ENCODE data around the gene ARHGAP31. TPM values are rescaled to one million over a fixed set of nuclear protein-coding genes. Genes with fewer than 3 reads are reported as not detected.
"Not testable (repeated sequence)": the region's sequence is repeated elsewhere in the genome, so short reads cannot be mapped to it uniquely, and the experiment has no call there.

ARHGAP31 gene
- total and polyA plus RNA-seq, 10 donors, result 2.0 to 38.0 (median 25.3) TPM

GRCh38 chr3:119351581-119351980, 57.4 kb downstream of the ARHGAP31 start:
- peak overlapping the region in 2 of 8 donors; percentile 17 to 35 for H3K27ac ChIP-seq
- TF ChIP-seq POLR2A (IDR thresholded peaks at IDR 0.05) (no peak), POLR2AphosphoS5 (IDR thresholded peaks at IDR 0.05) (no peak), CTCF (IDR thresholded peaks at IDR 0.05 in 8 of 11, conservative IDR thresholded peaks at IDR 0.05 in 3 of 11) (no peak)
- H3K36me3 ChIP-seq, result no peaks in the 10 kb centered on the region
- no peaks in the 10 kb centered on the region for H3K27me3 ChIP-seq (replicated peaks in 1 of 7)
- intact Hi-C loops (cut with DNase I; ENCODE audit: low total_unique reads), result loop anchor here (10.0 kb wide), 1 partner anchor 77 kb away; no protein-coding TSS in a partner anchor
- no peaks in the 10 kb centered on the region for H3K9me3 ChIP-seq
- no peak overlapping the region for H3K4me3 ChIP-seq
- H3K4me1 ChIP-seq, result peaks cover 19 to 51% (median 38%) of the 10 kb centered on the region in 6 donors
- 71 to 83% (median 79%) methylated on average over 3 of the region's 3 CpGs for whole genome bisulfite sequencing, 5 donors
- DNase-seq, result no peak

GRCh38 chr3:119352034-119352609, 57.9 kb downstream of the ARHGAP31 start:
- H3K27ac ChIP-seq, result peak overlapping the region in 3 of 8 donors; percentile 17 to 36 (median 35)
- H3K4me1 ChIP-seq, result peaks cover 19 to 56% (median 41%) of the 10 kb centered on the region in 6 donors

GRCh38 chr3:119352863-119353527, 58.8 kb downstream of the ARHGAP31 start:
- Histone ChIP-seq H3K9me3 (no peaks in the 10 kb centered on the region), H3K27ac (peak overlapping the region in 5 of 8 donors; percentile 22 to 36 (median 25)), H3K27me3 (replicated peaks in 1 of 7) (no peaks in the 10 kb centered on the region), H3K36me3 (no peaks in the 10 kb centered on the region), H3K4me1 (peaks cover 19 to 62% (median 45%) of the 10 kb centered on the region in 6 donors), H3K4me3 (no peak overlapping the region)
- intact Hi-C loops (cut with DNase I; ENCODE audit: low total_unique reads), result loop anchor here (10.0 kb wide), 1 partner anchor 78 kb away; no protein-coding TSS in a partner anchor
- TF ChIP-seq POLR2A (IDR thresholded peaks at IDR 0.05) (no peak), CTCF (IDR thresholded peaks at IDR 0.05 in 8 of 11, conservative IDR thresholded peaks at IDR 0.05 in 3 of 11) (peak in 8 of 11 experiments; percentile 9 to 60 (median 42))
- no peak for DNase-seq
- 36 to 54% (median 49%) methylated on average over 6 of the region's 6 CpGs for WGBS, 5 donors

More at GRCh38 chr3:119352034-119352609, 57.9 kb downstream of the ARHGAP31 start:
- H3K9me3 ChIP-seq, result no peaks in the 10 kb centered on the region
- no peaks in the 10 kb centered on the region for H3K36me3 ChIP-seq
- no peak for DNase-seq
- intact Hi-C loops (cut with DNase I; ENCODE audit: low total_unique reads), result loop anchor here (10.0 kb wide), 1 partner anchor 77 kb away; no protein-coding TSS in a partner anchor
- H3K27me3 ChIP-seq (replicated peaks in 1 of 7), result no peaks in the 10 kb centered on the region
- TF ChIP-seq CTCF (IDR thresholded peaks at IDR 0.05 in 8 of 11, conservative IDR thresholded peaks at IDR 0.05 in 3 of 11), result no peak
- TF ChIP-seq POLR2AphosphoS5 (IDR thresholded peaks at IDR 0.05), result no peak
- no peak for TF ChIP-seq POLR2A (IDR thresholded peaks at IDR 0.05)
- WGBS, 5 donors, result 33 to 50% (median 34%) methylated on average over 4 of the region's 4 CpGs
- H3K4me3 ChIP-seq, result no peak overlapping the region

GRCh38 chr3:119355608-119356007, 61.4 kb downstream of the ARHGAP31 start:
- not testable (repeated sequence) for DNase-seq; H3K27me3 ChIP-seq (replicated peaks in 1 of 7); H3K9me3 ChIP-seq; H3K36me3 ChIP-seq; H3K4me3 ChIP-seq; H3K27ac ChIP-seq
- 85 to 95% (median 92%) methylated on average over 5 of the region's 5 CpGs for WGBS, 5 donors
- H3K4me1 ChIP-seq, result peaks cover 15 to 58% (median 37%) of the 10 kb centered on the region in 6 donors
- intact Hi-C loops (cut with DNase I; ENCODE audit: low total_unique reads), result loop anchor here (10.0 kb wide), 1 partner anchor 81 kb away; no protein-coding TSS in a partner anchor
